K562 (cell line): ENCODE measurements around the gene SLCO6A1.

Experiments
- TAF1 ChIP-seq: IDR thresholded peaks from 2 replicates; pipeline ENCODE4 v1.6.1; 2011; ENCODE audit warnings: mild to moderate bottlenecking, low read length, moderate library complexity; ENCODE audit not compliant: insufficient read depth, control insufficient read depth, severe bottlenecking; ENCODE audit errors: extremely low read depth
- TF ChIP-seq, protein P1 (sequence below): conservative IDR thresholded peaks from 2 replicates; pipeline ENCODE4 v1.6.1; 2011; ENCODE audit warnings: low read depth, mild to moderate bottlenecking, low read length; ENCODE audit not compliant: control insufficient read depth

DNA sequence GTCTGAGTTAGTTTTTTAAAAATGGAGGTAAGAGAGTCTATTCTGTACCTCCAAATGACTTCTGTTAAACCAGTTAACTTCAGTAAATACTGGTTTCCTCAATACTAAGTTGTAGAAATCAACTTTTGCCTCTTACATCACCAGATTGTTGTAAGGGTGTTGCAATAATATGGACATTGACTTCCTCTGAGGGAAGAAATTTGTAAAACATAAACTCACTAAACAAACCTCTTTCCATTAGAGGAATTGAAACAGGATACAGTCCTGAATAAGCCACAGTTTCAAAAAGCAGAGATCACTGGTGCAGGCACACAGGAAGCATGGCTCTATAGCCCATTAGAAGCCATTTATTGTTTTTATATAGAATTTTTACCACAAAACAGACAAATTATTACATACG, 32.7 kb upstream of the SLCO6A1 start:
- no peak for TF ChIP-seq TAF1
- TF ChIP-seq, protein P1, sequence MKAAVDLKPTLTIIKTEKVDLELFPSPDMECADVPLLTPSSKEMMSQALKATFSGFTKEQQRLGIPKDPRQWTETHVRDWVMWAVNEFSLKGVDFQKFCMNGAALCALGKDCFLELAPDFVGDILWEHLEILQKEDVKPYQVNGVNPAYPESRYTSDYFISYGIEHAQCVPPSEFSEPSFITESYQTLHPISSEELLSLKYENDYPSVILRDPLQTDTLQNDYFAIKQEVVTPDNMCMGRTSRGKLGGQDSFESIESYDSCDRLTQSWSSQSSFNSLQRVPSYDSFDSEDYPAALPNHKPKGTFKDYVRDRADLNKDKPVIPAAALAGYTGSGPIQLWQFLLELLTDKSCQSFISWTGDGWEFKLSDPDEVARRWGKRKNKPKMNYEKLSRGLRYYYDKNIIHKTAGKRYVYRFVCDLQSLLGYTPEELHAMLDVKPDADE, result no peak
